GM10266 (cell line): ENCODE data around the gene SARM1.

Source experiments
- DNase-seq: peaks from one replicate; pipeline ENCODE4 v3.0.0; 2012; ENCODE audit errors: extremely low spot score
- TF ChIP-seq, protein P1 (sequence below): IDR thresholded peaks from 2 replicates; pipeline ENCODE4 v1.5.1; 2012; ENCODE audit warnings: mild to moderate bottlenecking, low read depth; ENCODE audit not compliant: control insufficient read depth, insufficient read depth; ENCODE audit errors: missing control alignments

Gene SARM1

DNA sequence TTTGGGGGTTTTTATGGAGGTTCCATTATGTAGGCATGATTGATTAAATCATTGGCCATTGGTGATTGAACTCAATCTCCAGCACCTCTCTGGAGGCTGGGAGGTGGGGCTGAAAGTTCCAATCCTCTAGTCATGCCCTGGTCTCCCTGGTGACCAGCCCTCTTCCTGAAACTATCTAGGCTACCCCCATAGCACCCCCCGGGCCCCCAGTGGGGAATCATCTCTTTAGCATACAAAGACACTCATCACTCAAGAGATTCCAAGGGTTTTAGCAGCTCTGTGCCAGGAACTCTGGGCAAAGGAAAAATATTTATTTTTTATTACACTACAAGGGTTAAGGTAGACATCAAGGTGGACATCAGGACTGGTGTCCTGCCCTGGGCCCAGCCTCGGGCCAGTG is 23.9 kb downstream of the SARM1 start:
- DNase-seq = no peak
- TF ChIP-seq, protein P1, sequence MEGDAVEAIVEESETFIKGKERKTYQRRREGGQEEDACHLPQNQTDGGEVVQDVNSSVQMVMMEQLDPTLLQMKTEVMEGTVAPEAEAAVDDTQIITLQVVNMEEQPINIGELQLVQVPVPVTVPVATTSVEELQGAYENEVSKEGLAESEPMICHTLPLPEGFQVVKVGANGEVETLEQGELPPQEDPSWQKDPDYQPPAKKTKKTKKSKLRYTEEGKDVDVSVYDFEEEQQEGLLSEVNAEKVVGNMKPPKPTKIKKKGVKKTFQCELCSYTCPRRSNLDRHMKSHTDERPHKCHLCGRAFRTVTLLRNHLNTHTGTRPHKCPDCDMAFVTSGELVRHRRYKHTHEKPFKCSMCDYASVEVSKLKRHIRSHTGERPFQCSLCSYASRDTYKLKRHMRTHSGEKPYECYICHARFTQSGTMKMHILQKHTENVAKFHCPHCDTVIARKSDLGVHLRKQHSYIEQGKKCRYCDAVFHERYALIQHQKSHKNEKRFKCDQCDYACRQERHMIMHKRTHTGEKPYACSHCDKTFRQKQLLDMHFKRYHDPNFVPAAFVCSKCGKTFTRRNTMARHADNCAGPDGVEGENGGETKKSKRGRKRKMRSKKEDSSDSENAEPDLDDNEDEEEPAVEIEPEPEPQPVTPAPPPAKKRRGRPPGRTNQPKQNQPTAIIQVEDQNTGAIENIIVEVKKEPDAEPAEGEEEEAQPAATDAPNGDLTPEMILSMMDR = no peak

DNA sequence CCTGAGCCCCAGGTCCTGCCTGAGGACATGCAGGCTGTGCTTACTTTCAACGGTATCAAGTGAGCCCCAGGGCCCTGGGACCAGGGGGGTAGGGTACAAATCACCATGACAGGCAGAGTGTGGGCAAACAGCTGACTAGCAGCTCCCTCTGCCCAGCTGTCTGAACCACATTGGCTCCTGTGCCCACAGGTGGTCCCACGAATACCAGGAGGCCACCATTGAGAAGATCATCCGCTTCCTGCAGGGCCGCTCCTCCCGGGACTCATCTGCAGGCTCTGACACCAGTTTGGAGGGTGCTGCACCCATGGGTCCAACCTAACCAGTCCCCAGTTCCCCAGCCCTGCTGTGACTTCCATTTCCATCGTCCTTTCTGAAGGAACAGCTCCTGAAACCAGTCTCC is 24.5 kb downstream of the SARM1 start:
- TF ChIP-seq, protein P1 = no peak
- DNase-seq = no peak

DNA sequence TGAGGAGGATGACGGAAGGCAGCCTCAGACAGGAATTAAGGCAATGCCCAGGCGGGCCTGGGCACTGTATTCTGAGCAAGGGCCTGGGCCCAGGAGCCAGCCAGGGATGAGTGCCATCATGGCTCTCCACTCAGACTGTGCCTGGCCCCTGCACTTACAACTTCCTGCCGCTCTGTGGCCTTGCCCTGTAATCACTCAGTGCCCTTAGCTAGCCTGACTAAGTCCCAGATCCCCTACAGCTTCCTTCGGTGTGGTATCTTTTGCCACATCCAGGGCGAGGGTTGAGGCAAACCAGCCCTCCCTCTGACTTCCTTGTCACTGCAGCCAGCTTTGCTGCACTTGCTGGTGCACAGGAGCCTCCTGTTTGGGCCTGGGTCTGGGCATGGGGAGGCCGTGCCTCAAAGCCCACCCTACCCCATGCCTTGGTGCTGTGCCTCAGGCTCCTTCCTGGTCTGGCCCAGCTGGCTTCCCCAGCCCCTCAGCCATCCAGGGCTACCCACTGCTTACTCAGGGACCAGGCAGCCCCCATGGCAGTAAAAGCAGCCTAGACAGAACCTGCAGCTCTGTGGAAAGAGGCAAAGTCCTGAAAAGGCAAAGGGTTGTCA is 25.2 kb downstream of the SARM1 start:
- TF ChIP-seq, protein P1 = no peak

DNA sequence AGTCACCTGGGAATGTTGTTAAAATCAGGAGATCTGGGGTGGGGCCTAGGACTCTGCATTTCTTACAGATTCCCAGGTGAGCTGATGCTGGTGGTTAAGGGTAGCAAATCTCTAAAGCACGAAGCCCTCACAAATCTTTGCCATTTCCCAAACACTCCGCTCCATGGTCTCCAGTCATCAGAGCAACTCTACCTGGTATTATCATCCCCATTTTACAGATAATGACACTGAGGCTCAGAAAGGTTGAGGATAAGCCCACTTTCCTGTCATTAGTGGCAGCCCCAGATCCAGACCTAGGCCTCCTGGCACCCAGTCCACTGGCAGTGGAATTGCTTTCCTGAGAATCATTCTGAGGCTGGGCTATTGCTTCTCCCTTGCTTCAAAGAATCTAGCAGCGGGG is 25.8 kb downstream of the SARM1 start:
- TF ChIP-seq, protein P1 = no peak
- no peak for DNase-seq

More for the DNA sequence above, 25.2 kb downstream of the SARM1 start:
- no peak for DNase-seq

DNA sequence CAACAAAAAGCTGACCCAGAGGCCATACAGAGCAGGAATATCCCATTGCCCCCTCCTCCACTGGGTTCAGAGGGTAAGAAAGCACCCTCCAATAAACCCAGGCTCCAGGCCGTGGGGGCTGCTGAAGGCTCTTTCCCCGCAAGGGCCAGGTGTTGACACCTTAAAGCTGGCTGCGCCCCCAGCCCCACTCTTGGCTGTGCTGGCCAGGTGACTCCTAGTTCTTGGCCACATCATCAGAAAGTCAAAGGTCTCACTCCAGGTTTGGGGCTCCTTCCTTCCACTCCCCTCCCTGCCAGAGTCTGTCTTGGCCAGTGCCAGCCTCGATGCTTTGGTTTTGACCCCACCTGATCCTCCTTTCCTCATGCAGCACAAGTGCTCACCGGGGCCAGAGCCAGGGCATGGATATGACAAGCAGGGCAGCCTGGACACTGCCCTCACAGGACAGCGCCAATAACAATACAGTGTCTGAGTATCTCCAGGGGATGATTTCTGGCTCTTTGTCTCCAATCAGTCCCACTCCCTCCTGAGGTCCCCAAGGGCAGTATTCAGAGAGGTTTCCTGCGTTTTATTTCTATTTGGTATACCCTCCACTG is 26.3 kb downstream of the SARM1 start:
- no peak for DNase-seq
- TF ChIP-seq, protein P1 = no peak

DNA sequence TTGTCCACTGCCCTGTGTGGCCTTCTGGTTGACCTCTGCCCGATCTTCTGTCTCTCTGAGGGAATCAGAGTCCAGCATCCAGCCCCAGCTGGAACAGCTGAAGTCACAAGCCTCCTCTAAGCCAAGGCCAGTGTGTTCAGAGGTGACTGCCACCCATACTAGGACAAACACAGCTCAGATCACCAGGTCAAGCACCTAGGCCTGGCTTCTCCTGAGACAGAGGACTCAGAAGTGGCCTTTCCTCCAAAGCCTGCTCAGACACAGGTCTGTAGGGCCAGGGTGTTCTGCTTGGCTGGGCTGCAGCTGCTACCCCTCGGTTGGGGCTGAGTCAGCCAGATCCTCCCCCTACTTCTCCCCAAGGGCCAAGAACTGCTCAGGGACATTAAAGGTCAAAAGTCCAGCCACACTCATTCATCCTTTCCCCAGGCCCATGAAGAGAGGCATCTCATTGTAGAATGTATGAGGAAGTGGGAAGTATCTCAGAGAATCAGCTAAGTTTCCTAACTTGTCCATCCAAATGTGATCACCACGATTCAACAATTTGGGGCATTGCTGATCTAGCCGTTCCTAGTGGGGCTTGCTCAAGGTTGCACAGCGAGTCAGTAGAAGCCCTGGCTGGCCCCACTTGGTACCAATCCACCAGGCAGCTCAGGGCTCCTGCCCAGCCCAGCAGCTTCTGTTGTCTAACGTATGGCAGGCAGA is 26.9 kb downstream of the SARM1 start:
- TF ChIP-seq, protein P1 = no peak
- no peak for DNase-seq

DNA sequence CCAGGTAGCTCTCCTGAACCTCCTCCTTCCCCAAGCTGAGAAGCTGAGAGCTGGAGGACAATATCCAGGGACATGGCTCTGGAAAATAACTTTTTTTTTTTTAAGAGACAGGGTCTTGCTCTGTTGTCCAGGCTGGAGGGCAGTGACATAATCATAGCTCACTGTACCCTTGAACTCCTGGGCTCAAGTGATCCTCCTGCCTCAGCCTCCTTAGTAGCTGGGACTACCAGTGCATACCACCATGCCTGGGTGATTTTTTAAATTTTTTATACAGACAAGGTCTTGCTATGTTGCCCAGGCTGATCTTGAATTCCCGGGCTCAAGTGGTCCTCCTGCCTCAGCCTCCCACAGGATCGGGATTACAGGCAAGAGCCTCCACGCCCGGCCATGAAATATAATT is 28.3 kb downstream of the SARM1 start:
- DNase-seq = no peak
- TF ChIP-seq, protein P1 = no peak
